Measurements from ENCODE around the gene FAR2.
A peak's percentile ranks its signal among the peaks of the same experiment; 100 is the strongest.
"Not testable (repeated sequence)": the region's sequence is repeated elsewhere in the genome, so short reads cannot be mapped to it uniquely, and the experiment has no call there.

The FAR2 gene

DNA sequence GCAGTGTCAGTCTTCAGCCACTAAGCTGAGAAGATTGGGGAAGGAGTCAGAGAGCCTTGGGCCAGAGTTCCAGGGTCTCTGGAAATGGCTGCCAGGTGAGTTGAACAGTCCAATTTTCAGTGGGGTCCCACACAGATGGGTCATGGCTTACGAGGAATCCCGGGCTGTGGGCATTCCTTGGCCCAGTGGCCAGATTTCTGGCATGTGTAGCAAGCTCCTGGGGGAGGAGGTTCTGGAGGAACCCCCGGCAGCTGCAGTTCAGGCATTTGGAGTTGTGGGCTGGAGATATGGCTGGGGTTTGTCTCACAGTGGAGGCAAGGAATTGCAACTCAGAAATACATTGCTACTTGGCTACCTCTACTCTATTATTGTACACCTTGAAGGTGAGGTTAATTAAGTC is 10.8 kb upstream of the FAR2 start:
- H3K27me3 ChIP-seq (ENCODE audit: control insufficient read depth, insufficient read depth, low read length); H3K4me1 ChIP-seq (ENCODE audit: control insufficient read depth, low read depth, low read length); H3K27ac ChIP-seq (ENCODE audit: low read length); H3K9ac ChIP-seq (ENCODE audit: low read length); H3K36me3 ChIP-seq (ENCODE audit: control insufficient read depth, low read depth, low read length); H3K4me3 ChIP-seq (ENCODE audit: low read length); H3K9me3 ChIP-seq (ENCODE audit: control insufficient read depth, low read depth, low read length): not testable (repeated sequence)

GRCh38 chr12:29138855-29139254 is 10.2 kb upstream of the FAR2 start:
- H3K27me3 ChIP-seq (ENCODE audit: control insufficient read depth, insufficient read depth, low read length); H3K9ac ChIP-seq (ENCODE audit: low read length); H3K4me1 ChIP-seq (ENCODE audit: control insufficient read depth, low read depth, low read length); H3K27ac ChIP-seq (ENCODE audit: low read length); H3K9me3 ChIP-seq (ENCODE audit: control insufficient read depth, low read depth, low read length); H3K4me3 ChIP-seq (ENCODE audit: low read length); H3K36me3 ChIP-seq (ENCODE audit: control insufficient read depth, low read depth, low read length): not testable (repeated sequence)

DNA sequence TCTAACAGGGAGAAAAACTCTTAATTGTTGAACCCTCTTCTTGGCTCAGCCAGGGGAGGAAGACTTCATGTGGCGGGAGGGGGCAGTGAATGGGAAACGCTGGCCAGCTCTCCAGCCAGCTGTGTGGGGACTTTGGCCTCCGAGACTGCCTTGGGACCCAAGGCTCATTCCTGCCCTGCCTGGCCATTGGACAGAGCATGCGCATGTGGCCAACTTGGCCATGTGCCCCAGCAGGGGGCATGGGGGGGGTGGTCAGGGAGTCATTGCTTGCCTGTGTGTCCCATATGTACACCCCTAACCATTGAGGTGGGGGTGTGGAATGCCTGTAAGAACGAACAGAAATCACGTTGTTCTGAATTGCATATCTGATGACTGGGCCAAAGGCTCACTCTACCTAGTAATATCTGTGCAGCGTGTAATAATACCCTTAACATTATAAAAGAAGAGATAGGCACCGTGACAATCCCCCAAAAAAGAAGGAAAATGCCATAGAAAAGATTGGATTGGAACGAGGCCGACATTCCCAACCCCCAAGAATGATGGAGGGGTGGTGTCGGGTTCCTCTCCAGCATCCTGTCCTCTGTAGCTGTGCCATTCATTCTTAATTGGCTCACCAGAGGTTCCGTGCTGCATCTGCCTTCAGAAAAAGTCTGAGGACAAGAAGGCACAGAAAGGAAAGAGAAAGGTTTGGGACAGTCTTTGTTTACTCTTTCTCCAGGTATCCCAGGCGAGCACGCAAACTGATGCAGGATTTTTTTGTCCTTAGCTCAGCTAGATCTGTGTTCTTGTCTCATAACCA is 3.5 kb upstream of the FAR2 start:
- H3K4me1 ChIP-seq (ENCODE audit: control insufficient read depth, low read depth, low read length) = peaks cover 23% of the 10 kb centered on the region
- H3K27ac ChIP-seq (ENCODE audit: low read length) = no peak overlapping the region
- peaks cover 4% of the 10 kb centered on the region for H3K9me3 ChIP-seq (ENCODE audit: control insufficient read depth, low read depth, low read length)
- no peak overlapping the region for H3K4me3 ChIP-seq (ENCODE audit: low read length)
- no peak overlapping the region for H3K9ac ChIP-seq (ENCODE audit: low read length)
- H3K27me3 ChIP-seq (ENCODE audit: control insufficient read depth, insufficient read depth, low read length) = peaks cover 6% of the 10 kb centered on the region
- no peaks in the 10 kb centered on the region for H3K36me3 ChIP-seq (ENCODE audit: control insufficient read depth, low read depth, low read length)

DNA sequence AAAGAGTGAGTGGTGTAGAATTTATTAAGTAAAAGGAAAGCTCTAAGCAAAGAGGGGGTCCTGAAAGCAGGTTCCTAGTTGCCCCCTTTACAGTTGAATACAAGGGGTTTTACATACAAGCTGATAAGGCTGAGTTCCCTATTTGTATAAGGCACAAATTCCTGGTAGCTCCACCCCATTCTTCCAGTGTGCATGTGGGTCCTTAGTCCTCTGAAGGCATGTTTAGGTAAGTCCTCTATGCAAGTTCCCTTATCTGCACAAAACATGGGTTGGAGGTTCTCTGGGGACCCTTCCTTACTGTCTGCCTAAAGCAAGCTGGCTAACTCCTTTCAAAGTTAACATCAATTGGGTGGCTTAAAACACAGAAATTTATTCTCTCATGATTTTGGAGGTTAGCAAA is 2.9 kb upstream of the FAR2 start:
- H3K4me3 ChIP-seq (ENCODE audit: low read length) = no peak overlapping the region
- peaks cover 4% of the 10 kb centered on the region for H3K9me3 ChIP-seq (ENCODE audit: control insufficient read depth, low read depth, low read length)

GRCh38 chr12:29147731-29148595 is 1.1 kb upstream of the FAR2 start:
- Histone ChIP-seq H3K4me3 (ENCODE audit: low read length) (peak overlapping the region; percentile 88), H3K9ac (ENCODE audit: low read length) (peak overlapping the region; percentile 71), H3K27ac (ENCODE audit: low read length) (no peak overlapping the region), H3K9me3 (ENCODE audit: control insufficient read depth, low read depth, low read length) (no peaks in the 10 kb centered on the region), H3K4me1 (ENCODE audit: control insufficient read depth, low read depth, low read length) (peaks cover 34% of the 10 kb centered on the region), H3K27me3 (ENCODE audit: control insufficient read depth, insufficient read depth, low read length) (peaks cover 6% of the 10 kb centered on the region), H3K36me3 (ENCODE audit: control insufficient read depth, low read depth, low read length) (no peaks in the 10 kb centered on the region)

More for the DNA sequence above, 2.9 kb upstream of the FAR2 start:
- H3K36me3 ChIP-seq (ENCODE audit: control insufficient read depth, low read depth, low read length) = no peaks in the 10 kb centered on the region
- no peak overlapping the region for H3K9ac ChIP-seq (ENCODE audit: low read length)
- H3K4me1 ChIP-seq (ENCODE audit: control insufficient read depth, low read depth, low read length) = peaks cover 26% of the 10 kb centered on the region
- peaks cover 6% of the 10 kb centered on the region for H3K27me3 ChIP-seq (ENCODE audit: control insufficient read depth, insufficient read depth, low read length)
- H3K27ac ChIP-seq (ENCODE audit: low read length) = no peak overlapping the region

- Histone ChIP-seq H3K9me3 (ENCODE audit: control insufficient read depth, low read depth, low read length) (no peaks in the 10 kb centered on the region), H3K9ac (ENCODE audit: low read length) (peak overlapping the region; percentile 71), H3K27ac (ENCODE audit: low read length) (no peak overlapping the region), H3K36me3 (ENCODE audit: control insufficient read depth, low read depth, low read length) (no peaks in the 10 kb centered on the region), H3K4me3 (ENCODE audit: low read length) (peak overlapping the region; percentile 88), H3K27me3 (ENCODE audit: control insufficient read depth, insufficient read depth, low read length) (peaks cover 6% of the 10 kb centered on the region), H3K4me1 (ENCODE audit: control insufficient read depth, low read depth, low read length) (peaks cover 40% of the 10 kb centered on the region)
Measured at GRCh38 chr12:29148596-29148910, 525 bp upstream of the FAR2 start.

GRCh38 chr12:29149691-29150281 is 708 bp downstream of the FAR2 start:
- H3K4me3 ChIP-seq (ENCODE audit: low read length) = peak overlapping the region; percentile 88
- H3K9ac ChIP-seq (ENCODE audit: low read length) = peak overlapping the region; percentile 71
- peaks cover 6% of the 10 kb centered on the region for H3K27me3 ChIP-seq (ENCODE audit: control insufficient read depth, insufficient read depth, low read length)
- H3K36me3 ChIP-seq (ENCODE audit: control insufficient read depth, low read depth, low read length) = no peaks in the 10 kb centered on the region
- H3K4me1 ChIP-seq (ENCODE audit: control insufficient read depth, low read depth, low read length) = peaks cover 42% of the 10 kb centered on the region
- no peak overlapping the region for H3K27ac ChIP-seq (ENCODE audit: low read length)
- no peaks in the 10 kb centered on the region for H3K9me3 ChIP-seq (ENCODE audit: control insufficient read depth, low read depth, low read length)

- H3K4me1 ChIP-seq (ENCODE audit: control insufficient read depth, low read depth, low read length) = peaks cover 42% of the 10 kb centered on the region
- no peak overlapping the region for H3K27ac ChIP-seq (ENCODE audit: low read length)
- no peaks in the 10 kb centered on the region for H3K9me3 ChIP-seq (ENCODE audit: control insufficient read depth, low read depth, low read length)
- H3K27me3 ChIP-seq (ENCODE audit: control insufficient read depth, insufficient read depth, low read length) = peaks cover 6% of the 10 kb centered on the region
- H3K4me3 ChIP-seq (ENCODE audit: low read length) = peak overlapping the region; percentile 88
- no peak overlapping the region for H3K9ac ChIP-seq (ENCODE audit: low read length)
- H3K36me3 ChIP-seq (ENCODE audit: control insufficient read depth, low read depth, low read length) = no peaks in the 10 kb centered on the region
Measured at GRCh38 chr12:29150462-29150861, 1.4 kb downstream of the FAR2 start.

DNA sequence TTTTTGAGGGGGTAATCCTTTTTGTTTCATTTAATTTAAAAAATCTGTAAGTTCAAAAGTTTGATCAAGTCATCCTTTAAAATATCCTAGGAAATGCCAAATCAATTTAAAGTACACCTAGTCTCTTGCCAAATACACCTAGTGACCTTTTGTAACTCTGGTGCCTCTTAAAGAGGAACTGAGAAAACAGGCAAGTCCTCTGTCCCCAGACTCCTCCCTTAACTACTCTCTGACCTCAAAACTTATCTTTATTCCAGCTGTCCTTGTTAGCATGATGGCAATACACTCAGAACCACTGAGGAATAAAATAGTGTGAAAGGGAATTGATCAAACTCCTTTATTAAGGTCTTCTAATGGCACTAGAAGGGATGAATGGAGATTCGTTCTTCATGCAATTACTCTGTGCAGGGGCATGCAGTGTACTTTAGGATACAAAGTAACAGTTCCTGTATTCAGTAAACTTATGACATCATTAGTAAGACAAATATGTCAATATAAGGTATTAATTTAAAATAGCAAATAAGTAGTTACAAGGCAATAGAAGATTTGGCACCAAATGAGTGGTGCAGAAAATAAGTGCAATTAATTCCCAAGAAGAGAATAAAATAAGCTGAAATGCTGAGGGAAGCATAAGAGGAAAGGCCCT is 3.3 kb downstream of the FAR2 start:
- Histone ChIP-seq H3K4me1 (ENCODE audit: control insufficient read depth, low read depth, low read length) (peaks cover 33% of the 10 kb centered on the region), H3K9me3 (ENCODE audit: control insufficient read depth, low read depth, low read length) (no peaks in the 10 kb centered on the region), H3K36me3 (ENCODE audit: control insufficient read depth, low read depth, low read length) (no peaks in the 10 kb centered on the region), H3K27ac (ENCODE audit: low read length) (no peak overlapping the region), H3K27me3 (ENCODE audit: control insufficient read depth, insufficient read depth, low read length) (peaks cover 6% of the 10 kb centered on the region), H3K9ac (ENCODE audit: low read length) (no peak overlapping the region), H3K4me3 (ENCODE audit: low read length) (no peak overlapping the region)

GRCh38 chr12:29152981-29153630 is 4.0 kb downstream of the FAR2 start:
- Histone ChIP-seq H3K4me3 (ENCODE audit: low read length) (no peak overlapping the region), H3K27me3 (ENCODE audit: control insufficient read depth, insufficient read depth, low read length) (peaks cover 6% of the 10 kb centered on the region), H3K9me3 (ENCODE audit: control insufficient read depth, low read depth, low read length) (no peaks in the 10 kb centered on the region), H3K4me1 (ENCODE audit: control insufficient read depth, low read depth, low read length) (peaks cover 27% of the 10 kb centered on the region), H3K9ac (ENCODE audit: low read length) (no peak overlapping the region), H3K27ac (ENCODE audit: low read length) (no peak overlapping the region), H3K36me3 (ENCODE audit: control insufficient read depth, low read depth, low read length) (no peaks in the 10 kb centered on the region)

GRCh38 chr12:29155079-29155478 is 6.0 kb downstream of the FAR2 start:
- no peak overlapping the region for H3K4me3 ChIP-seq (ENCODE audit: low read length)
- peaks cover 3% of the 10 kb centered on the region for H3K27me3 ChIP-seq (ENCODE audit: control insufficient read depth, insufficient read depth, low read length)
- no peak overlapping the region for H3K9ac ChIP-seq (ENCODE audit: low read length)
- H3K9me3 ChIP-seq (ENCODE audit: control insufficient read depth, low read depth, low read length) = no peaks in the 10 kb centered on the region
- H3K36me3 ChIP-seq (ENCODE audit: control insufficient read depth, low read depth, low read length) = no peaks in the 10 kb centered on the region
- peaks cover 21% of the 10 kb centered on the region for H3K4me1 ChIP-seq (ENCODE audit: control insufficient read depth, low read depth, low read length)
- no peak overlapping the region for H3K27ac ChIP-seq (ENCODE audit: low read length)
